ENCODE results near the gene SNCA.

SNCA gene

DNA sequence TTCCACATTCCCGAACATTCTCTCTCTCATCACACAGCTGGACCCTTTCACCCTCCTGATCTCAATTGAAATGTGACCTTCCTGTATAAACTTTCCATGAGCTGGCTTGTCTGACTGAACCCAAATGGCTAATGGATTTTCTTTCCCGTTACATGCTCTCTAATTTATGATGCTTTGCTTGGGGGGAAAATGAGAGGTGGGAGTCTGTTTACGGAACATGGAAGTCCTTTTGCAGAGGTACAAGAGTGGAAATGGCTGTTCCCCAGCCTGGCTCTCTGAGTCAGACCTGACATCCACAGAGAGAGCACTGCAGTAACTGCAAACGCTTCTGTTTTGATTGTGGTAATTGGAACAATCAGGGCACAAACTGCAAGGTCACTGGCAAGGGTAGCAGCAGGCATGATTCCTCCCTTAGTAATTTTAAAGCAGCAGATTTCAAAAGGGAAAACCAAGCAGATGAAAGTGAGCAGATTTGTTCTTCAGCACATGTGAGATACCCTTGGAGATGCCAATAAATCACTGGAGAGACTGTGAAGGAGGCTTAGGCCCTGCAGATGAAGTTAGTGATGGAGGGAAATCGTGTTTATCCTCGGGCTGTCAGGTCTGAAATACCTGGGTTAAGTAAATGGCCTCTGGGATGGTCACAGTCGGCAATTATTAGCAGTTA lies 83.9 kb downstream of the SNCA start:
- TF ChIP-seq, protein P1, sequence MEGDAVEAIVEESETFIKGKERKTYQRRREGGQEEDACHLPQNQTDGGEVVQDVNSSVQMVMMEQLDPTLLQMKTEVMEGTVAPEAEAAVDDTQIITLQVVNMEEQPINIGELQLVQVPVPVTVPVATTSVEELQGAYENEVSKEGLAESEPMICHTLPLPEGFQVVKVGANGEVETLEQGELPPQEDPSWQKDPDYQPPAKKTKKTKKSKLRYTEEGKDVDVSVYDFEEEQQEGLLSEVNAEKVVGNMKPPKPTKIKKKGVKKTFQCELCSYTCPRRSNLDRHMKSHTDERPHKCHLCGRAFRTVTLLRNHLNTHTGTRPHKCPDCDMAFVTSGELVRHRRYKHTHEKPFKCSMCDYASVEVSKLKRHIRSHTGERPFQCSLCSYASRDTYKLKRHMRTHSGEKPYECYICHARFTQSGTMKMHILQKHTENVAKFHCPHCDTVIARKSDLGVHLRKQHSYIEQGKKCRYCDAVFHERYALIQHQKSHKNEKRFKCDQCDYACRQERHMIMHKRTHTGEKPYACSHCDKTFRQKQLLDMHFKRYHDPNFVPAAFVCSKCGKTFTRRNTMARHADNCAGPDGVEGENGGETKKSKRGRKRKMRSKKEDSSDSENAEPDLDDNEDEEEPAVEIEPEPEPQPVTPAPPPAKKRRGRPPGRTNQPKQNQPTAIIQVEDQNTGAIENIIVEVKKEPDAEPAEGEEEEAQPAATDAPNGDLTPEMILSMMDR (IDR thresholded peaks at IDR 0.05): no peak
- Histone ChIP-seq H3K27ac (no peak overlapping the region), H3K4me3 (ENCODE audit: low read depth in 1 of 2, low read length in 1 of 2) (no peak overlapping the region)

GRCh38 chr4:89751416-89751815 lies 85.5 kb downstream of the SNCA start:
- Histone ChIP-seq H3K4me1 (ENCODE audit: control insufficient read depth in 1 of 2, insufficient read depth in 1 of 2, low read depth in 1 of 2, low read length in 1 of 2) (no peaks in the 10 kb centered on the region), H3K9me3 (no peaks in the 10 kb centered on the region), H3K27me3 (no peaks in the 10 kb centered on the region), H3K4me3 (ENCODE audit: low read depth in 1 of 2, low read length in 1 of 2) (no peak overlapping the region), H3K36me3 (no peaks in the 10 kb centered on the region), H3K27ac (no peak overlapping the region)
- TF ChIP-seq, protein P1 (IDR thresholded peaks at IDR 0.05): no peak

More for the DNA sequence above, 83.9 kb downstream of the SNCA start:
- Histone ChIP-seq H3K27me3 (no peaks in the 10 kb centered on the region), H3K36me3 (no peaks in the 10 kb centered on the region), H3K4me1 (ENCODE audit: control insufficient read depth in 1 of 2, insufficient read depth in 1 of 2, low read depth in 1 of 2, low read length in 1 of 2) (no peaks in the 10 kb centered on the region), H3K9me3 (no peaks in the 10 kb centered on the region)

GRCh38 chr4:89746377-89746776 lies 90.6 kb downstream of the SNCA start:
- Histone ChIP-seq H3K9me3 (no peaks in the 10 kb centered on the region), H3K36me3 (no peaks in the 10 kb centered on the region), H3K4me1 (ENCODE audit: control insufficient read depth in 1 of 2, insufficient read depth in 1 of 2, low read depth in 1 of 2, low read length in 1 of 2) (no peaks in the 10 kb centered on the region), H3K27ac (no peak overlapping the region), H3K27me3 (no peaks in the 10 kb centered on the region), H3K4me3 (ENCODE audit: low read depth in 1 of 2, low read length in 1 of 2) (no peak overlapping the region)
- TF ChIP-seq, protein P1 (IDR thresholded peaks at IDR 0.05): no peak

GRCh38 chr4:89745708-89746107 lies 91.3 kb downstream of the SNCA start:
- H3K4me1 ChIP-seq (ENCODE audit: control insufficient read depth in 1 of 2, insufficient read depth in 1 of 2, low read depth in 1 of 2, low read length in 1 of 2): no peaks in the 10 kb centered on the region
- no peak overlapping the region for H3K4me3 ChIP-seq (ENCODE audit: low read depth in 1 of 2, low read length in 1 of 2)
- H3K9me3 ChIP-seq: no peaks in the 10 kb centered on the region
- H3K36me3 ChIP-seq: no peaks in the 10 kb centered on the region
- H3K27me3 ChIP-seq: no peaks in the 10 kb centered on the region
- no peak overlapping the region for H3K27ac ChIP-seq
- TF ChIP-seq, protein P1 (IDR thresholded peaks at IDR 0.05): no peak

- H3K27me3 ChIP-seq: no peaks in the 10 kb centered on the region
- no peaks in the 10 kb centered on the region for H3K9me3 ChIP-seq
- no peak overlapping the region for H3K27ac ChIP-seq
- no peaks in the 10 kb centered on the region for H3K36me3 ChIP-seq
- H3K4me3 ChIP-seq (ENCODE audit: low read depth in 1 of 2, low read length in 1 of 2): no peak overlapping the region
- H3K4me1 ChIP-seq (ENCODE audit: control insufficient read depth in 1 of 2, insufficient read depth in 1 of 2, low read depth in 1 of 2, low read length in 1 of 2): no peaks in the 10 kb centered on the region
- TF ChIP-seq, protein P1 (IDR thresholded peaks at IDR 0.05): no peak
Observed at GRCh38 chr4:89744914-89745313, 92.0 kb downstream of the SNCA start.
